ENCODE data around the gene FOXP1. TPM values are rescaled to one million over a fixed set of nuclear protein-coding genes. Genes with fewer than 3 reads are reported as not detected.

Gene FOXP1
- total RNA-seq, 4 donors from 2014 or later, result 86.4 to 107 (median 93.8) TPM

GRCh38 chr3:71241246-71241901, 342.2 kb downstream of the FOXP1 start:
- H3K27me3 ChIP-seq, result no peaks in the 10 kb centered on the region
- TF ChIP-seq EP300 (IDR thresholded peaks at IDR 0.05), result no peak
- no peak for TF ChIP-seq POLR2A (IDR thresholded peaks at IDR 0.05)
- TF ChIP-seq, protein P1, sequence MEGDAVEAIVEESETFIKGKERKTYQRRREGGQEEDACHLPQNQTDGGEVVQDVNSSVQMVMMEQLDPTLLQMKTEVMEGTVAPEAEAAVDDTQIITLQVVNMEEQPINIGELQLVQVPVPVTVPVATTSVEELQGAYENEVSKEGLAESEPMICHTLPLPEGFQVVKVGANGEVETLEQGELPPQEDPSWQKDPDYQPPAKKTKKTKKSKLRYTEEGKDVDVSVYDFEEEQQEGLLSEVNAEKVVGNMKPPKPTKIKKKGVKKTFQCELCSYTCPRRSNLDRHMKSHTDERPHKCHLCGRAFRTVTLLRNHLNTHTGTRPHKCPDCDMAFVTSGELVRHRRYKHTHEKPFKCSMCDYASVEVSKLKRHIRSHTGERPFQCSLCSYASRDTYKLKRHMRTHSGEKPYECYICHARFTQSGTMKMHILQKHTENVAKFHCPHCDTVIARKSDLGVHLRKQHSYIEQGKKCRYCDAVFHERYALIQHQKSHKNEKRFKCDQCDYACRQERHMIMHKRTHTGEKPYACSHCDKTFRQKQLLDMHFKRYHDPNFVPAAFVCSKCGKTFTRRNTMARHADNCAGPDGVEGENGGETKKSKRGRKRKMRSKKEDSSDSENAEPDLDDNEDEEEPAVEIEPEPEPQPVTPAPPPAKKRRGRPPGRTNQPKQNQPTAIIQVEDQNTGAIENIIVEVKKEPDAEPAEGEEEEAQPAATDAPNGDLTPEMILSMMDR (IDR thresholded peaks at IDR 0.05), result no peak
- no peaks in the 10 kb centered on the region for H3K9me3 ChIP-seq
- no peak overlapping the region for H3K27ac ChIP-seq
- WGBS, 2 donors, result 69 to 71% methylated on average over 8 of the region's 8 CpGs
- no peak overlapping the region for H3K4me3 ChIP-seq
- H3K4me1 ChIP-seq, result peaks cover 0 to 38% (median 7%) of the 10 kb centered on the region in 4 donors
- no peaks in the 10 kb centered on the region for H3K36me3 ChIP-seq
- no peak for DNase-seq (ENCODE audit: low spot score in 2 of 2)

DNA sequence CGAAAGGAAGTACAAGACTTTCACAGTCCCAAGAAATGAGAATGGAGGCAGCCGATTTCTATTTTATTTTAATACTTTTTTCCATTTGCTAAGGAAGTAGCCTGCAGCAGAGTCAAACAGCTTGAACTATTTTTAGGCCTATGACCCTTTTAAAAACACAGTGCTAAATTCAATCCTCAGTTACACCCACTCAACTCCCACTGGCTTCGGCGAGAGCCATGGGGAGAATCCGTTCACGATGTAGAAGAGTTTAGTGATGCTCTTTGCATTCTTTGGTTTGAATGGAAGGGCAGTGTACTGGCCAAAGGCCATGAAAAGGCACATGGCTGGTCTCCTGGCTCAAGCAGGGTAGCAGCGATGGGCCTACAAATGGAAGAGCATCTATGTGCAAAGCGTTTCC, 343.5 kb downstream of the FOXP1 start:
- Histone ChIP-seq H3K4me1 (peaks cover 0 to 24% (median under 1%) of the 10 kb centered on the region in 4 donors), H3K4me3 (no peak overlapping the region), H3K9me3 (no peaks in the 10 kb centered on the region), H3K27ac (peak overlapping the region in 1 of 4 donors; percentile 23), H3K36me3 (no peaks in the 10 kb centered on the region), H3K27me3 (no peaks in the 10 kb centered on the region)
- DNase-seq (ENCODE audit: low spot score in 2 of 2), result no peak
- TF ChIP-seq EP300 (IDR thresholded peaks at IDR 0.05) (no peak), POLR2A (IDR thresholded peaks at IDR 0.05) (no peak)
- TF ChIP-seq, protein P1 (IDR thresholded peaks at IDR 0.05), result no peak
- 41 to 42% methylated on average over 8 of the region's 8 CpGs for WGBS, 2 donors

DNA sequence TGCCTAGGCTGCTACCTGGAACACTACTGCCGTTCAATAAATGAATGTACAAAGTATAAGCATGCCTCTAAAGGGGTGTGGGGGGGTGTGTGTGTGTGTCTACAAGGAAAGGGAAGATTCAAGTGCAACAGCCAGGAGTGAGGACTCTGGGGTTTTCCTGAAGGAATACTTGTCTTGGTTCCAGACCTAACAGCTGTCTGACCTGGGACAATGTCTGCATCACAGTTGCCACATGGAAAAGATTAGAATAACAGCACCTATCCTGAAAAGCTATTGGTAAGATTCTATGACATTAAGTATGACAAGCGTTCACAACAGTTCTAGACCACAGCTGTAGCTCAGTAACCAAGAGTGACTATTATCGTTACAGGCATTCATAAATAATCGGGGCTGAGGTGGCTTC, 345.2 kb downstream of the FOXP1 start:
- WGBS, 2 donors, result 83 to 89% methylated on average over 4 of the region's 4 CpGs
- no peaks in the 10 kb centered on the region for H3K9me3 ChIP-seq
- peaks cover 0 to 14% (median 0%) of the 10 kb centered on the region in 4 donors for H3K4me1 ChIP-seq
- no peak overlapping the region for H3K27ac ChIP-seq
- TF ChIP-seq, protein P1 (IDR thresholded peaks at IDR 0.05), result no peak
- TF ChIP-seq POLR2A (IDR thresholded peaks at IDR 0.05) (no peak), EP300 (IDR thresholded peaks at IDR 0.05) (no peak)
- no peaks in the 10 kb centered on the region for H3K27me3 ChIP-seq
- no peak for DNase-seq (ENCODE audit: low spot score in 2 of 2)
- H3K36me3 ChIP-seq, result no peaks in the 10 kb centered on the region
- H3K4me3 ChIP-seq, result no peak overlapping the region

- Histone ChIP-seq H3K9me3 (no peaks in the 10 kb centered on the region), H3K4me3 (no peak overlapping the region), H3K36me3 (no peaks in the 10 kb centered on the region), H3K27ac (no peak overlapping the region), H3K4me1 (peaks cover 0 to 14% (median 0%) of the 10 kb centered on the region in 4 donors), H3K27me3 (no peaks in the 10 kb centered on the region)
- TF ChIP-seq EP300 (IDR thresholded peaks at IDR 0.05), result no peak
- TF ChIP-seq POLR2A (IDR thresholded peaks at IDR 0.05), result no peak
- TF ChIP-seq, protein P1 (IDR thresholded peaks at IDR 0.05), result no peak
- WGBS, 2 donors, result 61 to 63% methylated on average over 5 of the region's 5 CpGs
- no peak for DNase-seq (ENCODE audit: low spot score in 2 of 2)
These were observed 345.9 kb downstream of the FOXP1 start for GRCh38 chr3:71237672-71238071.

DNA sequence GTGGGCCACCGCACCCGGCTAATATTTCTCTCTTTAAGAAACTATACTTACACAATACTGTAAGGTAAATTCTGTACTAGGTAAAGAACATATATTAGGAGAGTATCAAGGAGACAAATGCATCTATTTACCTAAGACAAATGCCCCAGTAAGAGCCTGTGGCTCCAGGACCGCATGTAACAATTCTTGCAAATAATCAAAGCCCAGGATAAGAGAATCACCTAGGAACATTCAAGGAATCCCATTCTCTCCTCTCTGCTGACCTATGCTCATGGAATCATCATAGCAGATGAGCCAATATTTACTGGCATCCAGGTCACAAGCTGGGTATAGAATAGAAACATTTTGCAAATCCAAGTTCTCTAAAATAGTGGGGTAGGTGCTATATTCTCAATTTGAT, 347.7 kb downstream of the FOXP1 start:
- peaks cover 0 to 14% (median 0%) of the 10 kb centered on the region in 4 donors for H3K4me1 ChIP-seq
- H3K27me3 ChIP-seq, result no peaks in the 10 kb centered on the region
- H3K27ac ChIP-seq, result no peak overlapping the region
- no peaks in the 10 kb centered on the region for H3K9me3 ChIP-seq
- no peak for DNase-seq (ENCODE audit: low spot score in 2 of 2)
- TF ChIP-seq EP300 (IDR thresholded peaks at IDR 0.05), result no peak
- TF ChIP-seq POLR2A (IDR thresholded peaks at IDR 0.05), result no peak
- TF ChIP-seq, protein P1 (IDR thresholded peaks at IDR 0.05), result no peak
- no peak overlapping the region for H3K4me3 ChIP-seq
- no peaks in the 10 kb centered on the region for H3K36me3 ChIP-seq
- 96 to 98% methylated on average over 3 of the region's 3 CpGs for WGBS, 2 donors
